Panc1 (cell line): ENCODE measurements around the gene GPR18.

Source experiments
- CTCF ChIP-seq: fragments of 450-650 bp; IDR thresholded peaks from 2 replicates; pipeline ENCODE4 v1.5.1; 2017; ENCODE audit warnings: mild to moderate bottlenecking
- POLR2AphosphoS5 ChIP-seq: IDR thresholded peaks from 2 replicates; pipeline ENCODE4 v1.6.1; 2012; ENCODE audit warnings: mild to moderate bottlenecking, low read depth, low read length, moderate library complexity

DNA sequence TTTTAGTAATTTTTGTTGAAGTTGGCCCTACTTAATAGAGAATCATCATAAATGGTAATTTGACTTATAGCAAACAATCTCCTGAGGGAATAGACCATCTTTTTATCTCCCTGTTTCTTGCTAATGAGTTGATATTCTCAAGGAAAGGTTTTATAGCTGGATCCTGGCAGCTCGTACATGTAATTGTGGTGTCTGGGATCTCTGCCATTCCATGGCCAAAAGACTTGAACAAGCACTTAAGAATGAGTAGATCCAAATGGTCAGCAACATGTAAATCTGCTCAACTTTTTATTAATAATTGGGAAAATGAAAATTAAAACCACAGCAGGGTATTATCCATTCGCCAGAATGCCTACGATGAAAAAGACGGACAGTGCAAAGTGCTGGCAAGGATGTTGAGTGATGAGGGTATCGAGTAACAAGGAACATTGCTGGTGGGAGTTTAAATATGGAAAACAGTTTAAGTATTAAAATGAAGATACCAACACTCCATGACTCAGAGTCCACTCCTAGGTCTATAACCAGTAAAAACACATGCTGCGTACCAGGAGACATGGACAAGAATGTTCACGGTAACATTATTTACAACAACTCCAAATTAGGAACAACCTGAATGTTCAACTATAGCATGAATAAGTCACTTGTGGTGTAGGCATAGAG, 5.1 kb upstream of the GPR18 start:
- TF ChIP-seq CTCF = no peak
- TF ChIP-seq POLR2AphosphoS5 = no peak
